Stimulated activated CD4-positive, alpha-beta T cell treated with anti-CD3 and anti-CD28 coated beads, Interleukin-4, amount 100 ng/mL, for 48 hours (primary cell): ENCODE results near the gene APBB1.

Experiments used
- DNase-seq, 2 donors: peaks; one replicate each; pipeline ENCODE4 v3.0.0-alpha.2; 2020; ENCODE audit warnings: low read depth in 2 of 2

APBB1 gene

GRCh38 chr11:6419009-6419631 lies at the start of gene APBB1:
Gene APBB1, minus strand, starts transcription at chr11:6419094. Its CDS starts 7,747 bp downstream, at chr11:6411347.
- peak; percentile 62 to 66 for DNase-seq

GRCh38 chr11:6459099-6459450 lies 40.2 kb upstream of the APBB1 start:
- DNase-seq: no peak

- DNase-seq: no peak
Observed at GRCh38 chr11:6458352-6459098, 39.6 kb upstream of the APBB1 start.

GRCh38 chr11:6457581-6458320 lies 38.9 kb upstream of the APBB1 start:
- DNase-seq: no peak

- DNase-seq: no peak
Observed at GRCh38 chr11:6456361-6457073, 37.6 kb upstream of the APBB1 start.

GRCh38 chr11:6455070-6455469 lies 36.2 kb upstream of the APBB1 start:
- DNase-seq: no peak

- DNase-seq: no peak
Observed at GRCh38 chr11:6453152-6453551, 34.3 kb upstream of the APBB1 start.

GRCh38 chr11:6452219-6452618 lies 33.3 kb upstream of the APBB1 start:
- DNase-seq: no peak

- DNase-seq: no peak
Observed at GRCh38 chr11:6448574-6448973, 29.7 kb upstream of the APBB1 start.

GRCh38 chr11:6443269-6444003 lies 24.5 kb upstream of the APBB1 start:
- DNase-seq: peak; percentile 33

- DNase-seq: no peak
Observed at GRCh38 chr11:6442441-6442840, 23.5 kb upstream of the APBB1 start.

GRCh38 chr11:6440906-6441358 lies 22.0 kb upstream of the APBB1 start, which contains the start of gene HPX:
Gene HPX, minus strand, starts transcription at chr11:6440987. Its CDS starts 24 bp downstream, at chr11:6440963.
- no peak for DNase-seq

- DNase-seq: peak; percentile 11 to 32
Observed at GRCh38 chr11:6438979-6439571, 20.2 kb upstream of the APBB1 start.

GRCh38 chr11:6437993-6438392 lies 19.1 kb upstream of the APBB1 start:
- no peak for DNase-seq

- no peak for DNase-seq
Observed at GRCh38 chr11:6437423-6437822, 18.5 kb upstream of the APBB1 start.

GRCh38 chr11:6433998-6434660 lies 15.2 kb upstream of the APBB1 start:
- no peak for DNase-seq

GRCh38 chr11:6431861-6432260 lies 13.0 kb upstream of the APBB1 start:
- DNase-seq: no peak

GRCh38 chr11:6427516-6427915 lies 8.6 kb upstream of the APBB1 start:
- no peak for DNase-seq

- DNase-seq: no peak
Observed at GRCh38 chr11:6420677-6421076, 1.8 kb upstream of the APBB1 start.

GRCh38 chr11:6418557-6419008 lies 311 bp downstream of the APBB1 start:
- no peak for DNase-seq
